ENCODE results near the gene SSR3. TPM values are rescaled to one million over a fixed set of nuclear protein-coding genes. Genes with fewer than 3 reads are reported as not detected.
"Not testable (repeated sequence)": the region's sequence is repeated elsewhere in the genome, so short reads cannot be mapped to it uniquely, and the experiment has no call there.

Gene SSR3
- total RNA-seq, 4 donors from 2014 or later: 50.9 to 91.5 (median 65.3) TPM

DNA sequence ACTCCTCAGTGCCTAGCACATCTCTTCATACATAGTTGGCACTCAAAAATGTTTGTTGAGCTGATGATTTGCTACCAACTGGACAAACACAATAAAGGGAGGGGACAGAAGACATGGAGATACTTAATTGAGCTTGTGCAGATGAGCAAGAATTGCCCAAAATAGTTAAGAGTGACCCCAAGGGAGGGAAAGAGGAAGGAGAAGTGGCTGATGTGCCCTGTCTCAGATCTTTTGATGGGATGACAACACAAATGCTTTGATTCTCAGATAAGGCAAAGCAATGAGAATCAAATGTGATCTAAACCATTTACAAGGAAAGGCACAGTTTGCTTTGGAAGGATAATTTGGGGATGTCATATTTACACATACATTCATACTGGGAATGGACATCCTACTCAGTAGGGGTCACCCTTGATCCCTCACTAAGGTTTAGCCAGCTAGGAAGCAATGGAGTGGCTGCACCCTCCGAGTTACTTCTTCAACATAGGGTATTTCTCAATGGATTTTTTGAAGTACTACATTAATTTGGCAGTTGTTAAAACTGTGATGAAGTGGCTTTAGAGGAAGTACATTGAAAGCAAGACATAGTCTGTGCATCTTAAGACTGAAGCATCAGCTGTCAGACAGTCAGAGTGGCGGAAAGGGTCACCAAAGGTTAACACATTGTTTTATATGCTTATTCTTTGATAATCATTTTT lies 21.9 kb upstream of the SSR3 start:
- no peak for DNase-seq
- TF ChIP-seq, protein P1, sequence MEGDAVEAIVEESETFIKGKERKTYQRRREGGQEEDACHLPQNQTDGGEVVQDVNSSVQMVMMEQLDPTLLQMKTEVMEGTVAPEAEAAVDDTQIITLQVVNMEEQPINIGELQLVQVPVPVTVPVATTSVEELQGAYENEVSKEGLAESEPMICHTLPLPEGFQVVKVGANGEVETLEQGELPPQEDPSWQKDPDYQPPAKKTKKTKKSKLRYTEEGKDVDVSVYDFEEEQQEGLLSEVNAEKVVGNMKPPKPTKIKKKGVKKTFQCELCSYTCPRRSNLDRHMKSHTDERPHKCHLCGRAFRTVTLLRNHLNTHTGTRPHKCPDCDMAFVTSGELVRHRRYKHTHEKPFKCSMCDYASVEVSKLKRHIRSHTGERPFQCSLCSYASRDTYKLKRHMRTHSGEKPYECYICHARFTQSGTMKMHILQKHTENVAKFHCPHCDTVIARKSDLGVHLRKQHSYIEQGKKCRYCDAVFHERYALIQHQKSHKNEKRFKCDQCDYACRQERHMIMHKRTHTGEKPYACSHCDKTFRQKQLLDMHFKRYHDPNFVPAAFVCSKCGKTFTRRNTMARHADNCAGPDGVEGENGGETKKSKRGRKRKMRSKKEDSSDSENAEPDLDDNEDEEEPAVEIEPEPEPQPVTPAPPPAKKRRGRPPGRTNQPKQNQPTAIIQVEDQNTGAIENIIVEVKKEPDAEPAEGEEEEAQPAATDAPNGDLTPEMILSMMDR (IDR thresholded peaks at IDR 0.05 in 4 of 5, conservative IDR thresholded peaks at IDR 0.05 in 1 of 5): no peak
- TF ChIP-seq POLR2A (IDR thresholded peaks at IDR 0.05): no peak
- intact Hi-C loops (cut with DNase I; ENCODE audit: low total_unique reads) (no loop called here), in situ Hi-C loops (cut with MboI; ENCODE audit: low sequenced_read_pairs in 4 of 4) (no loop called here)
- Histone ChIP-seq H3K27ac (no peak overlapping the region), H3K27me3 (no peaks in the 10 kb centered on the region), H3K36me3 (no peaks in the 10 kb centered on the region), H3K4me3 (no peak overlapping the region), H3K4me1 (no peaks in the 10 kb centered on the region), H3K9me3 (no peaks in the 10 kb centered on the region)
- no peak for ATAC-seq

DNA sequence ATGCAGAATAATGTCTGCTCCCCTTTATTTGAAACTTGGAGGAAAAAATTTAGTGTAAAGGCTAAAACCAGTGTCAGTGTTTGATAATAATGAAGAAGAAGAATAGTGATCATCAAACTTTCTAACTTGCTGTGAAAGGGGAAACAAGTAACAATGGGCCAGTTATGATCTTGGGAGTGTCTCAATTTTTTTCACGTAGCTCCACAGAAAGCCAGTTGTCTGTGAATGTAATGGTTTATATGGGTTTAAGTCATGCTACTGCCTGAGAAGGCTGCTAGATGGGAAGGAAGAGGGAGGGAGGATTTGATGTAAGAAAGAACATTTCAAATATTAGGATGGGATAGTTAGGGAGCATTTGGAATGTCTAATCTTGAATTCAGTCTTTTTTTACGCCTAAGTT lies 21.1 kb upstream of the SSR3 start:
- in situ Hi-C loops (cut with MboI; ENCODE audit: low sequenced_read_pairs in 4 of 4) (no loop called here), intact Hi-C loops (cut with DNase I; ENCODE audit: low total_unique reads) (no loop called here)
- no peaks in the 10 kb centered on the region for H3K4me1 ChIP-seq
- TF ChIP-seq, protein P1 (IDR thresholded peaks at IDR 0.05 in 4 of 5, conservative IDR thresholded peaks at IDR 0.05 in 1 of 5): no peak
- no peak for TF ChIP-seq POLR2A (IDR thresholded peaks at IDR 0.05)
- no peak for DNase-seq
- no peak overlapping the region for H3K27ac ChIP-seq
- H3K4me3 ChIP-seq: no peak overlapping the region
- H3K36me3 ChIP-seq: no peaks in the 10 kb centered on the region
- no peaks in the 10 kb centered on the region for H3K9me3 ChIP-seq
- ATAC-seq: no peak
- no peaks in the 10 kb centered on the region for H3K27me3 ChIP-seq

DNA sequence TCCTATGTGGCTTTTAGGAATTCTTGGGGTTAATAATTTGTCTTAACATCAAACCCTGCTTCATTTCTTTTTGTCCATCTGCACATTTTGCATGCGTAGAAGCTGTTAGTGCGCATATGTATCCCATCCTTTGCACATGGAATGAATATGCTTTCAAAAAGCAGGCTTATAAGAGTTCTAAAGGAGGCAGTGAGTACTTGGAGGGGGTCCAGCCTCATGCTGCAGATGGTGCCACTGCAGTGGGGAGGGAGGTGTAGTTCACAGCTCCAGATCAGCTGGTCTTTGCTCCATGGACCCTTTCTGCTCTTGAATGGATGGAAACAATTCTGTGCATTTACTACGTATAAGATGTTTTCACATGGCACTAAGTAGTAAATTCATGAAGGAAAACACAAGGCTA lies 20.7 kb upstream of the SSR3 start:
- H3K9me3 ChIP-seq: no peaks in the 10 kb centered on the region
- no peaks in the 10 kb centered on the region for H3K4me1 ChIP-seq
- intact Hi-C loops (cut with DNase I; ENCODE audit: low total_unique reads) (no loop called here), in situ Hi-C loops (cut with MboI; ENCODE audit: low sequenced_read_pairs in 4 of 4) (no loop called here)
- TF ChIP-seq, protein P1 (IDR thresholded peaks at IDR 0.05 in 4 of 5, conservative IDR thresholded peaks at IDR 0.05 in 1 of 5): no peak
- TF ChIP-seq POLR2A (IDR thresholded peaks at IDR 0.05): no peak
- DNase-seq: no peak
- ATAC-seq: no peak
- no peak overlapping the region for H3K27ac ChIP-seq
- no peaks in the 10 kb centered on the region for H3K27me3 ChIP-seq
- H3K4me3 ChIP-seq: no peak overlapping the region
- no peaks in the 10 kb centered on the region for H3K36me3 ChIP-seq

DNA sequence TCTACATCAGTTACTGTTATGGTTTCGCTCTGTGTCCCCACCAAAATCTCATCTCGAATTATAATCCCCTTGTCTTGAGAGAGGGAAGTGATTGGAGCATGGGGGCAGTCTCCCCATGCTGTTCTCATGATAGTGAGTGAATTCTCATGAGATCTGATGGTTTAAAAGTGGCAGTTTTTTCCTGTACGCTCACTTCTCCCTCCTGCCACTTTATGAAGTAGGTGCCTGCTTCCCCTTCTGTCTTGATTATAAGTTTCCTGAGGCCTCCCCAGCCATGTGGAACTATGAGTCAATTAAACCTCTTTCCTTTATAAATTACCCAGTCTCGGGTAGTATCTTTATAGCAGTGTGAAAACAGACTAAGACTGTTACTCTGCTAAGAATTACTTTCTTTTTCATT lies 15.0 kb upstream of the SSR3 start:
- H3K27ac ChIP-seq; H3K27me3 ChIP-seq; H3K4me1 ChIP-seq; H3K9me3 ChIP-seq; H3K36me3 ChIP-seq; H3K4me3 ChIP-seq; DNase-seq; ATAC-seq; intact Hi-C loops (cut with DNase I; ENCODE audit: low total_unique reads): not testable (repeated sequence)
- in situ Hi-C loops (cut with MboI; ENCODE audit: low sequenced_read_pairs in 4 of 4): loop anchor here in 2 of 4 donors (25.0 kb wide), 2 partner anchors 108 to 242 kb away; no protein-coding TSS in a partner anchor

DNA sequence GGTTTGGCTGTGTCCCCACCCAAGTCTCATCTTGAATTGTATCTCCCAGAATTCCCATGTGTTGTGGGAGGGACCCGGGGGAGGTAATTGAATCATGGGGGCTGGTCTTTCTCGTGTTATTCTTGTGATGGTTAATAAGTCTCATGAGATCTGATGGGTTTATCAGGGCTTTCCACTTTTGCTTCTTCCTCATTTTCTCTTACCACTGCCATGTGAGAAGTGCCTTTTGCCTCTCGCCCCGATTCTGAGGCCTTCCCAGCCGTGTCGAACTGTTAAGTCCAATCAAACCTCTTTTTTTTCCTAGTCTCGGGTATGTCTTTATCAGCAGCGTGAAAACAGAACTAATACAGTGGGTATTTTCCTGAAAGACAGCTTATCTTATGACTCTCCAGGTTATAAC lies 14.1 kb upstream of the SSR3 start:
- H3K36me3 ChIP-seq; H3K27me3 ChIP-seq; H3K4me1 ChIP-seq; intact Hi-C loops (cut with DNase I; ENCODE audit: low total_unique reads); DNase-seq; H3K27ac ChIP-seq; H3K4me3 ChIP-seq; ATAC-seq; H3K9me3 ChIP-seq: not testable (repeated sequence)
- in situ Hi-C loops (cut with MboI; ENCODE audit: low sequenced_read_pairs in 4 of 4): loop anchor here in 2 of 4 donors (25.0 kb wide), 2 partner anchors 107 to 243 kb away; no protein-coding TSS in a partner anchor
